Kidney (tissue), 14 donors: ENCODE results near the gene ADAMTS17. TPM values are rescaled to one million over a fixed set of nuclear protein-coding genes. Genes with fewer than 3 reads are reported as not detected.

Experiments used
- DNase-seq, 5 donors: peaks; one replicate each; pipeline ENCODE4 v3.0.0-alpha.2; 2013 to 2020
- FAIRE-seq: peaks from 2 replicates; lab custom pipeline; 2012; peaks lifted over from hg19 to GRCh38; lab: Jason Lieb, UNC
- H3K27ac ChIP-seq, 2 donors: one replicate each; pipeline ENCODE4 v1.7.0; 2013; ENCODE audit warnings: low read depth in 2 of 2, low read length in 2 of 2, inconsistent platforms in 1 of 2
- H3K27me3 ChIP-seq: one replicate; pipeline ENCODE4 v1.7.1; 2013; ENCODE audit warnings: low read length, inconsistent platforms; ENCODE audit not compliant: control insufficient read depth, insufficient read depth
- H3K36me3 ChIP-seq, 3 donors: one replicate each; pipeline versions ENCODE4 v1.7.0 to v1.7.1; 2013; ENCODE audit warnings: low read length in 3 of 3, control low read depth in 1 of 3, inconsistent platforms in 1 of 3; ENCODE audit not compliant: insufficient read depth in 3 of 3, control insufficient read depth in 2 of 3
- H3K4me1 ChIP-seq, 3 donors: one replicate each; pipeline versions ENCODE4 v1.7.0 to v1.7.1; 2013; ENCODE audit warnings: low read length in 3 of 3, inconsistent platforms in 1 of 3, low read depth in 1 of 3; ENCODE audit not compliant: control insufficient read depth in 2 of 3, insufficient read depth in 2 of 3
- H3K4me3 ChIP-seq, 3 donors: one replicate each; pipeline versions ENCODE4 v1.7.0 to v1.8.1; 2013; ENCODE audit warnings: low read length in 3 of 3, control low read depth in 1 of 3, inconsistent platforms in 1 of 3
- H3K9ac ChIP-seq, 3 donors: one replicate each; pipeline versions ENCODE4 v1.7.0 to v1.7.1; 2013; ENCODE audit warnings: low read length in 3 of 3, control low read depth in 1 of 3, inconsistent platforms in 1 of 3
- H3K9me3 ChIP-seq, 3 donors: one replicate each; pipeline versions ENCODE4 v1.7.0 to v1.7.1; 2013; ENCODE audit warnings: low read length in 3 of 3, control low read depth in 1 of 3, inconsistent platforms in 1 of 3; ENCODE audit not compliant: control insufficient read depth in 2 of 3, insufficient read depth in 1 of 3
- CTCF ChIP-seq: IDR thresholded peaks from 3 replicates; pipeline ENCODE4 v1.5.1; 2012; ENCODE audit warnings: mild to moderate bottlenecking, moderate library complexity, borderline replicate concordance; ENCODE audit not compliant: insufficient read depth; ENCODE audit errors: extremely low read depth
- intact Hi-C: fragments of 100-400 bp; cut with DNase I; formaldehyde crosslinking; loops from one replicate; pipeline ENCODE4 v1.11.1; 2022
- polyA plus RNA-seq: library from polyadenylated mRNA; stranded (reverse); fragments of 350-450 nt; fragmentation: Illumina TruSeq; extraction: RNeasy Lipid Tissue Mini Kit (QIAGEN cat#74804); gene quantifications from one replicate; pipeline ENCODE4 v1.2.3, GENCODE V29; 2014; ENCODE audit warnings: low read depth, low replicate concordance; ENCODE audit not compliant: insufficient read depth
- total RNA-seq: library from RNA; stranded (reverse); fragmentation: NEBNext Ultra II Directional; extraction: Animal tissue kit (Norgen Biotek cat#: 25700); gene quantifications from one replicate; pipeline ENCODE4 v1.2.1, GENCODE V29; 2021
- donor health status: control.
- donor health status: control.
- donor health status: control.
- donor health status: control.
- donor health status: control.
- donor health status: DM: yes; HTN: yes; CAD: no.
- donor health status: Normal renal cell carcinoma (clear cell type).

Gene ADAMTS17
- total and polyA plus RNA-seq, 2 donors from 2014 or later: 1.7 to 2.2 TPM

DNA sequence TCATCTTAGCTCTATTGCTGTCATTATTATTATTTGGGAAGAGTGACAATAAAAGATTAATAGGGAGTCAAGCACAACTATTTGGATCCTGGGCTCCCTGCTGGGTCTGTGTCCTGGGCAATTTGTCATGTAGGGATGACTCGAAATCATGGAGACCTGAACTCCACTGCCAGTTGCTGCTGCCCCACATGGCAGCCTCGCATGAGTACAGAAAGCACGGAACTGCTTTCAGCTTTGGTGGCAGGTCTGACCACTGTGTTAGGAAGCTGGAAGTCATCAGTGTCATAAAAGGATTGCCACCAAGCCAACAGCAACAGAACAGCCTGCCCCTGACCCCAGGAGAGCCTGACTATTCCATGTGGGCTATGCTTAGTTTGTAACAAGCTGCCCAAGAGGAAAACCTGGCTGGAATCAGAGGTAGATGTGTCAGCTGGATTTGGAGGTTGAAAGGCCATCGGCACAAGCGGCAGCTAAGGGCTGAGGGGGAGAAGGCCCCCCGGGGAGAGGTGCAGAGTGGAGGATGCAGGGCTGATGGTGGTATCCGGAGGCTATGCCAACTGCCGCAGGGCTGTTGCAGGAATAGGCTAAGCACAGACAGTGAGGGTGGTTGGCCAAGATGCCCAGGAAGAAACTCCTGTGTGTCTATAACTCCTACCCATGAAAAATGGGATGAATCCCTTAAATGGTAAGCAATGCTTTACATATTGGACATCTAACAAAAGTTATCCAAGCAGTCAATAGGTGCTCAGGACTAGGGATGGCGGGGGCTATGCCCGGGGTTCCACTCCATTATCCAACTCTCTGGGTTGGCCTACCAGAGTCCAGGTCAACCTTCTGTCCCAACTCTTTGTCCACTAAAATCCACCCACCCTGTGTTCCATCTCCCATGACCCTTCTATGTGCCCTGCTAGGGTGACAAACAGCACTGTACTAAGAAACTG lies 291.6 kb downstream of the ADAMTS17 start:
- intact Hi-C loops: no loop called here
- Histone ChIP-seq H3K4me1 (no peaks in the 10 kb centered on the region), H3K9ac (no peak overlapping the region), H3K4me3 (no peak overlapping the region), H3K36me3 (no peaks in the 10 kb centered on the region), H3K27ac (no peak overlapping the region), H3K9me3 (no peaks in the 10 kb centered on the region), H3K27me3 (no peaks in the 10 kb centered on the region)
- TF ChIP-seq CTCF: no peak
- DNase-seq: no peak
- FAIRE-seq: no peak

- DNase-seq (no peak), FAIRE-seq (no peak)
- H3K4me3 ChIP-seq: no peak overlapping the region
- no peak overlapping the region for H3K9ac ChIP-seq
- intact Hi-C loops: no loop called here
- no peaks in the 10 kb centered on the region for H3K27me3 ChIP-seq
- no peaks in the 10 kb centered on the region for H3K36me3 ChIP-seq
- TF ChIP-seq CTCF: no peak
- H3K4me1 ChIP-seq: no peaks in the 10 kb centered on the region
- no peak overlapping the region for H3K27ac ChIP-seq
- H3K9me3 ChIP-seq: no peaks in the 10 kb centered on the region
Measured at GRCh38 chr15:100049483-100049882, 292.3 kb downstream of the ADAMTS17 start.

DNA sequence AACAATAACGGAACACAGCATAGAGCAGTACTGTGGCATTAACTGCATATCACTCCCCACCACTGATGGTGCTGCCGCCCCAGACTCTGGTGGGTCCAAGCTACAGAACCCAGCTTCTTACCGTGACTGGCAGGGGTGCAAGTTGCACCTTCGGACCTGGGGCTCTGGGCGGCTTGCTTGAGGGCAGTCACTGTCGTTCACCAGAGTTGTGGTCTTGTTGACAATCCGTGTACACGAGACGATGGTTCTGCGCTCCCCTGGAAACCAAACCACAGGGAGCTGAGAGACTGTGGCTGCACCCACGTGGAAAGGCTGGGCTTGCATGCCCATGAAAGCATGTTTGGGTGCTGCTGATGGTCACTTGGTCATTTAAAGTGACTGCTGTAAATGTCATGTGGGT lies 293.0 kb downstream of the ADAMTS17 start:
- H3K9ac ChIP-seq: no peak overlapping the region
- no peak overlapping the region for H3K4me3 ChIP-seq
- H3K27ac ChIP-seq: no peak overlapping the region
- no peaks in the 10 kb centered on the region for H3K4me1 ChIP-seq
- DNase-seq (no peak), FAIRE-seq (no peak)
- H3K27me3 ChIP-seq: no peaks in the 10 kb centered on the region
- no peaks in the 10 kb centered on the region for H3K36me3 ChIP-seq
- TF ChIP-seq CTCF: no peak
- no peaks in the 10 kb centered on the region for H3K9me3 ChIP-seq
- intact Hi-C loops: no loop called here
